Activated CD8-positive, alpha-beta T cell treated with anti-CD3 and anti-CD28 coated beads for 36 hours (primary cell): ENCODE results near the gene GLT6D1. TPM values are rescaled to one million over a fixed set of nuclear protein-coding genes. Genes with fewer than 3 reads are reported as not detected.

Experiments
- ATAC-seq: fragments of 200-7000 bp; cut with Tn5 transposase; one replicate; pipeline ENCODE4 v1.10.0; 2021; ENCODE audit warnings: mild to moderate bottlenecking, moderate library complexity
- CTCF ChIA-PET: fragments of 350-600 bp; sonication (Branson Sonifier 250); formaldehyde crosslinking; loops from one replicate; lab custom pipeline; 2021; ENCODE audit warnings: antibody characterized with exemption; lab: Charles Lee
- POLR2A ChIA-PET: fragments of 350-600 bp; sonication (Branson Sonifier 250); formaldehyde crosslinking; loops from one replicate; lab custom pipeline; 2021; ENCODE audit warnings: antibody characterized with exemption; lab: Charles Lee
- DNase-seq: peaks from one replicate; pipeline ENCODE4 v3.0.0-alpha.2; 2020
- H3K27ac Mint-ChIP-seq: one replicate; pipeline ENCODE4 v1.8.0; 2021; ENCODE audit warnings: mild to moderate bottlenecking, mixed read lengths
- H3K27me3 Mint-ChIP-seq: one replicate; pipeline ENCODE4 v1.8.0; 2021; ENCODE audit warnings: mixed read lengths
- H3K36me3 Mint-ChIP-seq: one replicate; pipeline ENCODE4 v1.8.0; 2021; ENCODE audit warnings: low read depth, mixed read lengths
- H3K4me1 Mint-ChIP-seq: one replicate; pipeline ENCODE4 v1.8.0; 2021; ENCODE audit warnings: low read depth, mixed read lengths
- H3K4me3 Mint-ChIP-seq: one replicate; pipeline ENCODE4 v1.8.0; 2021; ENCODE audit warnings: mild to moderate bottlenecking, moderate library complexity, mixed read lengths
- H3K9me3 Mint-ChIP-seq: one replicate; pipeline ENCODE4 v1.8.0; 2021; ENCODE audit warnings: mixed read lengths
- CTCF ChIP-seq: fragments of 200-600 bp; IDR thresholded peaks from one replicate; pipeline ENCODE4 v1.8.0; 2022; ENCODE audit warnings: antibody characterized with exemption, mild to moderate bottlenecking
- intact Hi-C: fragments of 100-400 bp; cut with micrococcal nuclease; formaldehyde crosslinking; loops from one replicate; pipeline ENCODE4 v1.10.0; 2022
- total RNA-seq, 2 experiments: library from RNA; stranded (reverse); gene quantifications; one replicate each; pipeline ENCODE4 v1.2.3, GENCODE V29; 2021

The GLT6D1 gene
- total RNA-seq, 2 experiments from 2014 or later, result not detected

- peaks cover 3% of the 10 kb centered on the region for H3K36me3 Mint-ChIP-seq
- intact Hi-C loops, result no loop called here
- peaks cover 33% of the 10 kb centered on the region for H3K9me3 Mint-ChIP-seq
- POLR2A ChIA-PET, result no interaction called here
- H3K4me3 Mint-ChIP-seq, result no peak overlapping the region
- ATAC-seq (no peak), DNase-seq (no peak)
- no peaks in the 10 kb centered on the region for H3K4me1 Mint-ChIP-seq
- CTCF ChIA-PET, result no interaction called here
- no peak overlapping the region for H3K27ac Mint-ChIP-seq
- no peak for TF ChIP-seq CTCF
- peaks cover 5% of the 10 kb centered on the region for H3K27me3 Mint-ChIP-seq
Observed at GRCh38 chr9:135650408-135650807, 11.1 kb upstream of the GLT6D1 start.

GRCh38 chr9:135649508-135649907 is 10.2 kb upstream of the GLT6D1 start:
- Mint-ChIP-seq H3K27me3 (peaks cover 5% of the 10 kb centered on the region), H3K9me3 (peaks cover 42% of the 10 kb centered on the region), H3K36me3 (peaks cover 3% of the 10 kb centered on the region), H3K4me1 (no peaks in the 10 kb centered on the region), H3K27ac (no peak overlapping the region), H3K4me3 (no peak overlapping the region)
- no peak for ATAC-seq
- TF ChIP-seq CTCF, result no peak
- POLR2A ChIA-PET, result no interaction called here
- intact Hi-C loops, result no loop called here
- no peak for DNase-seq
- CTCF ChIA-PET, result no interaction called here

GRCh38 chr9:135648494-135649410 is 9.4 kb upstream of the GLT6D1 start:
- H3K4me3 Mint-ChIP-seq, result no peak overlapping the region
- intact Hi-C loops, result no loop called here
- TF ChIP-seq CTCF, result no peak
- H3K27me3 Mint-ChIP-seq, result peaks cover 5% of the 10 kb centered on the region
- ATAC-seq (no peak), DNase-seq (no peak)
- peaks cover 3% of the 10 kb centered on the region for H3K36me3 Mint-ChIP-seq
- no peaks in the 10 kb centered on the region for H3K4me1 Mint-ChIP-seq
- H3K27ac Mint-ChIP-seq, result no peak overlapping the region
- ChIA-PET CTCF (no interaction called here), POLR2A (interaction anchor here (1.2 kb wide), 1 partner anchor 15 kb away, joined by 3 read pairs; no protein-coding TSS in a partner anchor)
- H3K9me3 Mint-ChIP-seq, result peaks cover 47% of the 10 kb centered on the region

- ChIA-PET POLR2A (interaction anchor here (1.2 kb wide), 1 partner anchor 16 kb away, joined by 3 read pairs; no protein-coding TSS in a partner anchor), CTCF (no interaction called here)
- peaks cover 4% of the 10 kb centered on the region for H3K27me3 Mint-ChIP-seq
- no peak for ATAC-seq
- no peak for DNase-seq
- H3K36me3 Mint-ChIP-seq, result peaks cover 3% of the 10 kb centered on the region
- H3K4me3 Mint-ChIP-seq, result no peak overlapping the region
- intact Hi-C loops, result no loop called here
- H3K4me1 Mint-ChIP-seq, result no peaks in the 10 kb centered on the region
- peaks cover 51% of the 10 kb centered on the region for H3K9me3 Mint-ChIP-seq
- no peak overlapping the region for H3K27ac Mint-ChIP-seq
- TF ChIP-seq CTCF, result no peak
Observed at GRCh38 chr9:135647884-135648283, 8.5 kb upstream of the GLT6D1 start.

- no peak for DNase-seq
- POLR2A ChIA-PET, result no interaction called here
- Mint-ChIP-seq H3K4me1 (no peaks in the 10 kb centered on the region), H3K36me3 (peaks cover 3% of the 10 kb centered on the region), H3K27me3 (peaks cover 4% of the 10 kb centered on the region), H3K27ac (no peak overlapping the region), H3K4me3 (no peak overlapping the region), H3K9me3 (peaks cover 43% of the 10 kb centered on the region)
- no peak for ATAC-seq
- intact Hi-C loops, result no loop called here
- CTCF ChIA-PET, result no interaction called here
- TF ChIP-seq CTCF, result no peak
Observed at GRCh38 chr9:135644631-135645218, 5.4 kb upstream of the GLT6D1 start.
